A549 (cell line): ENCODE results near the gene CACNA2D4. TPM values are rescaled to one million over a fixed set of nuclear protein-coding genes. Genes with fewer than 3 reads are reported as not detected.

Experiments used
- ATAC-seq, 2 experiments: fragments of 200-7000 bp in 1 of 2; fragments of >200 bp in 1 of 2; cut with Nextera tagmentation in 1 of 2; cut with Tn5 transposase in 1 of 2; 3 replicates each; pipeline versions ENCODE4 v1.8.0 to v1.9.1; 2018 to 2020; ENCODE audit warnings: mild to moderate bottlenecking in 1 of 2, moderate library complexity in 1 of 2
- CTCF ChIA-PET: fragments of 300-600 bp; sonication (Branson Sonifier 250); formaldehyde crosslinking; extraction: SDS; loops from one replicate; lab custom pipeline; 2021; ENCODE audit warnings: antibody characterized with exemption, inconsistent platforms; lab: Yijun Ruan, JAX
- POLR2A ChIA-PET: fragments of 350-600 bp; formaldehyde crosslinking; extraction: SDS; loops from one replicate; lab custom pipeline; 2021; ENCODE audit warnings: antibody characterized with exemption, inconsistent platforms; lab: Yijun Ruan, JAX
- DNase-seq, 2 experiments: peaks; one replicate each; pipeline versions ENCODE4 v3.0.0 to v3.0.0-alpha.2; 2011 to 2016; ENCODE audit warnings: low read depth in 1 of 2, low spot score in 1 of 2
- FAIRE-seq: peaks from 2 replicates; lab custom pipeline; 2011; peaks lifted over from hg19 to GRCh38; lab: Jason Lieb, UNC
- H3K27ac ChIP-seq, 2 experiments: fragments of >200 bp; sonication (Bioruptor Twin); formaldehyde crosslinking; 3 replicates each; pipeline ENCODE4 v1.5.1; 2016 to 2017
- H3K4me1 ChIP-seq: fragments of >200 bp; sonication (Bioruptor Twin); formaldehyde crosslinking; 3 replicates; pipeline ENCODE4 v1.6.1; 2016
- H3K4me2 ChIP-seq: fragments of >200 bp; sonication (Bioruptor Twin); formaldehyde crosslinking; 3 replicates; pipeline ENCODE4 v1.6.1; 2016
- H3K4me3 ChIP-seq: fragments of >200 bp; sonication (Bioruptor Twin); formaldehyde crosslinking; 3 replicates; pipeline ENCODE4 v1.5.1; 2016
- H3K9me3 ChIP-seq: fragments of >200 bp; sonication (Bioruptor Twin); formaldehyde crosslinking; 3 replicates; pipeline ENCODE4 v1.6.1; 2016
- BCL3 ChIP-seq: fragments of >200 bp; sonication (Bioruptor Twin); formaldehyde crosslinking; IDR thresholded peaks from 3 replicates; pipeline ENCODE4 v1.6.1; 2016
- CBX8 ChIP-seq: fragments of 200-600 bp; sonication (generic); IDR thresholded peaks from 2 replicates; pipeline ENCODE4 v1.6.1; 2016
- CHD4 ChIP-seq: fragments of 200-600 bp; sonication (generic); IDR thresholded peaks from 2 replicates; pipeline ENCODE4 v1.6.1; 2016; ENCODE audit warnings: antibody characterized with exemption, mild to moderate bottlenecking, borderline replicate concordance
- EHF ChIP-seq: fragments of 250-450 bp; sonication (Bioruptor Pico); IDR thresholded peaks from 2 replicates; pipeline ENCODE4 v1.5.0; 2020; ENCODE audit warnings: mild to moderate bottlenecking
- EHMT2 ChIP-seq: fragments of 200-600 bp; sonication (generic); IDR thresholded peaks from 2 replicates; pipeline ENCODE4 v1.6.1; 2016; ENCODE audit warnings: antibody characterized with exemption, low read depth, mild to moderate bottlenecking, moderate library complexity
- EP300 ChIP-seq, 2 experiments: fragments of >200 bp; sonication (Bioruptor Twin); formaldehyde crosslinking; IDR thresholded peaks; 2 replicates in 1 of 2; 3 replicates in 1 of 2; pipeline ENCODE4 v1.6.1; 2016 to 2017
- ESRRA ChIP-seq: fragments of 150-350 bp; IDR thresholded peaks from 2 replicates; pipeline ENCODE4 v1.6.1; 2014; ENCODE audit warnings: mild to moderate bottlenecking, low read length, borderline replicate concordance
- FOSB ChIP-seq: fragments of 250-450 bp; sonication (Bioruptor Pico); IDR thresholded peaks from 2 replicates; pipeline ENCODE4 v1.5.0; 2020; ENCODE audit warnings: mild to moderate bottlenecking, moderate library complexity
- GATA3 ChIP-seq: IDR thresholded peaks from 2 replicates; pipeline ENCODE4 v1.6.1; 2012; ENCODE audit warnings: borderline replicate concordance
- HMGXB4 ChIP-seq: fragments of 250-450 bp; sonication (Bioruptor Pico); IDR thresholded peaks from 2 replicates; pipeline ENCODE4 v1.5.0; 2021; ENCODE audit warnings: mild to moderate bottlenecking, moderate library complexity, borderline replicate concordance
- HOXA7 ChIP-seq: fragments of 250-450 bp; sonication (Bioruptor Pico); IDR thresholded peaks from 2 replicates; pipeline ENCODE4 v1.5.0; 2020; ENCODE audit warnings: mild to moderate bottlenecking, moderate library complexity
- JUN ChIP-seq, 2 experiments: fragments of >200 bp; sonication (Bioruptor Twin); formaldehyde crosslinking; IDR thresholded peaks; 2 replicates in 1 of 2; 3 replicates in 1 of 2; pipeline ENCODE4 v1.6.1; 2016 to 2017
- JUNB ChIP-seq: fragments of >200 bp; sonication (Bioruptor Twin); formaldehyde crosslinking; IDR thresholded peaks from 2 replicates; pipeline ENCODE4 v1.6.1; 2016
- KDM5A ChIP-seq: fragments of 200-600 bp; sonication (generic); IDR thresholded peaks from 2 replicates; pipeline ENCODE4 v1.6.1; 2016; ENCODE audit warnings: antibody characterized with exemption, mild to moderate bottlenecking
- MAFK ChIP-seq: fragments of 450-650 bp; IDR thresholded peaks from 2 replicates; pipeline ENCODE4 v1.6.1; 2014; ENCODE audit not compliant: partially characterized antibody
- MAX ChIP-seq: IDR thresholded peaks from 2 replicates; pipeline ENCODE4 v1.6.1; 2012
- MAZ ChIP-seq: fragments of 150-350 bp; IDR thresholded peaks from 2 replicates; pipeline ENCODE4 v1.6.1; 2014; ENCODE audit warnings: antibody characterized with exemption, low read depth, low read length, borderline replicate concordance
- PHF8 ChIP-seq: fragments of 200-600 bp; sonication (generic); IDR thresholded peaks from 2 replicates; pipeline ENCODE4 v1.6.1; 2016; ENCODE audit warnings: low read depth, mild to moderate bottlenecking, antibody characterized with exemption, moderate library complexity, borderline replicate concordance
- RARB ChIP-seq: fragments of 250-450 bp; sonication (Bioruptor Pico); IDR thresholded peaks from 2 replicates; pipeline ENCODE4 v1.8.0; 2021; ENCODE audit warnings: mild to moderate bottlenecking, moderate library complexity
- RCOR1 ChIP-seq: fragments of 150-350 bp; IDR thresholded peaks from 2 replicates; pipeline ENCODE4 v1.6.1; 2014; ENCODE audit warnings: antibody characterized with exemption, low read length, low read depth
- REST ChIP-seq: fragments of 200-600 bp; sonication (generic); IDR thresholded peaks from 2 replicates; pipeline ENCODE4 v1.6.1; 2016; ENCODE audit warnings: antibody characterized with exemption, mild to moderate bottlenecking, moderate library complexity
- TP53 ChIP-seq: fragments of 250-450 bp; sonication (Bioruptor Pico); IDR thresholded peaks from 2 replicates; pipeline ENCODE4 v1.5.0; 2021; ENCODE audit warnings: mild to moderate bottlenecking, moderate library complexity
- WGBS: methylation state at CpG from one replicate; pipeline ENCODE4 v1.1.6; 2017; ENCODE audit errors: missing lambda C conversion rate; 5-methylcytosine and 5-hydroxymethylcytosine counted together
- polyA plus RNA-seq, 4 experiments: library from polyadenylated mRNA; depleted of rRNA in 3 of 4; stranded (reverse); fragments of >200 nt; fragmentation: RNase III in 1 of 4; extraction: RNeasy Plus Mini Kit Qiagen cat#74134 plus additional on column Dnase treatment in 1 of 4; gene quantifications; 2 replicates in 3 of 4; 3 replicates in 1 of 4; pipeline ENCODE4 v1.2.3, GENCODE V29; 2011 to 2017

Gene CACNA2D4
- polyA plus RNA-seq, 2 of the 4 experiments (the other 2 are of a cell fraction): not detected

- TF ChIP-seq HMGXB4 (CRISPR knock-in tag): no peak
These were observed 84.8 kb downstream of the CACNA2D4 start (continued) for GRCh38 chr12:1833596-1834028.

- ChIA-PET CTCF (no interaction called here), POLR2A (no interaction called here)
- WGBS: 37% methylated on average over 17 of the region's 17 CpGs
- FAIRE-seq (no peak), DNase-seq (no peak), ATAC-seq (no peak)
- Histone ChIP-seq H3K9me3 (no peaks in the 10 kb centered on the region), H3K4me1 (no peaks in the 10 kb centered on the region), H3K4me2 (no peak overlapping the region), H3K27ac (no peak overlapping the region), H3K4me3 (no peak overlapping the region)
- TF ChIP-seq MAZ (no peak), FOSB (no peak), HOXA7 (CRISPR knock-in tag) (no peak), JUN (IDR thresholded peaks at IDR 0.05) (no peak), TP53 (no peak), RARB (CRISPR knock-in tag) (no peak), CBX8 (no peak), BCL3 (no peak), RCOR1 (no peak), EP300 (IDR thresholded peaks at IDR 0.05) (no peak), MAFK (no peak), KDM5A (no peak), EHF (CRISPR knock-in tag) (no peak), CHD4 (no peak)
These were observed 85.5 kb downstream of the CACNA2D4 start for GRCh38 chr12:1832801-1833595.

- 22% methylated on average over 25 of the region's 34 CpGs for WGBS
- DNase-seq (peak in 1 of 2 experiments; percentile 28), ATAC-seq (peak; percentile 53 to 58; a peak in 4 of 6 replicates), FAIRE-seq (no peak)
- Histone ChIP-seq H3K4me3 (no peak overlapping the region), H3K4me2 (no peak overlapping the region), H3K27ac (no peak overlapping the region), H3K9me3 (no peaks in the 10 kb centered on the region), H3K4me1 (no peaks in the 10 kb centered on the region)
- CTCF ChIA-PET: interaction anchor here (1.0 to 1.3 kb wide), 3 partner anchors 109 to 441 kb away, joined by 3 to 4 read pairs (median 3); no protein-coding TSS in a partner anchor
- POLR2A ChIA-PET: no interaction called here
- TF ChIP-seq PHF8: no peak
- no peak for TF ChIP-seq HOXA7 (CRISPR knock-in tag)
- TF ChIP-seq REST: peak; percentile 93
- TF ChIP-seq EHMT2: no peak
- no peak for TF ChIP-seq KDM5A
- TF ChIP-seq ESRRA: no peak
- no peak for TF ChIP-seq GATA3
- TF ChIP-seq MAX: no peak
- TF ChIP-seq JUNB: no peak
These were observed 87.2 kb downstream of the CACNA2D4 start for GRCh38 chr12:1830981-1831963.
